Fibroblast of villous mesenchyme (primary cell): ENCODE measurements around the gene CIAO2B. TPM values are rescaled to one million over a fixed set of nuclear protein-coding genes. Genes with fewer than 3 reads are reported as not detected.
"Not testable (repeated sequence)": the region's sequence is repeated elsewhere in the genome, so short reads cannot be mapped to it uniquely, and the experiment has no call there.

Experiments
- DNase-seq: peaks from one replicate; pipeline ENCODE4 v3.0.0-alpha.2; 2010; ENCODE audit warnings: low read depth
- H3K4me3 ChIP-seq: 2 replicates; pipeline ENCODE4 v1.5.1; 2011; ENCODE audit warnings: low read depth, mild to moderate bottlenecking, low read length
- total RNA-seq: library from RNA; depleted of rRNA; stranded (reverse); fragments of >200 nt; gene quantifications from 2 replicates; pipeline ENCODE4 v1.2.3, GENCODE V29; 2012
- TF ChIP-seq, protein P1 (sequence below): IDR thresholded peaks from 2 replicates; pipeline ENCODE4 v1.5.1; 2012; ENCODE audit warnings: low read depth, mild to moderate bottlenecking, low read length; ENCODE audit not compliant: insufficient read depth

The CIAO2B gene
- total RNA-seq, result 133 and 136 TPM in 2 replicates

DNA sequence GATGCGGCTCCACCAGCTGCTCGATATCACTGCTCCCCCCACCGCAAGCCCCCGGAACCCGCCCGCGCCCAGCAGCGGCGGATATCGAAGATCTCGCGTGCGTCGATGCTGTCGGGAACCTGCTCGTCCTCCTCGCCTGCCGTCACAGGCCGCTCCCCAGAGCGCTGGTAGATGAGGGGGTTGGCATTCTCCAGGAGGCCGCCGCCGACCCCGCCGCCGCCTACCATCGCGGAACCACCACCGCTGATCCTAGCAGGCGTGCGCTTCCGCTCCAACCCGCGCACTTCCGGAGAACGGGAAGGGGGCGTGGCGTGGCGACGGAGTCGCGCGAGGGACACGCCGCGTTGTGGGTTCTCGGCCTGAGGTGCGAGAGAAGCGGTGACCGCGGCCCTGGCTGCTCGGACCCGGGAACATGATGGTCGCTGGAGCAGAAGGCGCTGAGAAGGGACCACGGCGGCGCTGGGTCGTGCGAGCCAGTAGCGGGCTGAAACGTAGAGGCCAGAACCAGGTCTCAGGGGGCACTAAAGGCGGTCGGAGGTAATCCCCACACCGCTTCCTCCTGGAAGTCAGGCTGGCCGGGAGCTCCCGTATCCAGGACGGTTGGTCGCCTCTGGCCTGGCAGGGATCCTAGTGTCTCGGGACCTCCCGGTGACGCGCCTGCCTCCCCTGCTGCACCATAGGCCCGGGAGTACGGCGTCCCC lies at the start of gene CIAO2B:
Gene CIAO2B (minus strand): TSS at position 265 of the 701 bp plus-strand sequence. CDS start 38 bp downstream, at position 227.
- TF ChIP-seq, protein P1, sequence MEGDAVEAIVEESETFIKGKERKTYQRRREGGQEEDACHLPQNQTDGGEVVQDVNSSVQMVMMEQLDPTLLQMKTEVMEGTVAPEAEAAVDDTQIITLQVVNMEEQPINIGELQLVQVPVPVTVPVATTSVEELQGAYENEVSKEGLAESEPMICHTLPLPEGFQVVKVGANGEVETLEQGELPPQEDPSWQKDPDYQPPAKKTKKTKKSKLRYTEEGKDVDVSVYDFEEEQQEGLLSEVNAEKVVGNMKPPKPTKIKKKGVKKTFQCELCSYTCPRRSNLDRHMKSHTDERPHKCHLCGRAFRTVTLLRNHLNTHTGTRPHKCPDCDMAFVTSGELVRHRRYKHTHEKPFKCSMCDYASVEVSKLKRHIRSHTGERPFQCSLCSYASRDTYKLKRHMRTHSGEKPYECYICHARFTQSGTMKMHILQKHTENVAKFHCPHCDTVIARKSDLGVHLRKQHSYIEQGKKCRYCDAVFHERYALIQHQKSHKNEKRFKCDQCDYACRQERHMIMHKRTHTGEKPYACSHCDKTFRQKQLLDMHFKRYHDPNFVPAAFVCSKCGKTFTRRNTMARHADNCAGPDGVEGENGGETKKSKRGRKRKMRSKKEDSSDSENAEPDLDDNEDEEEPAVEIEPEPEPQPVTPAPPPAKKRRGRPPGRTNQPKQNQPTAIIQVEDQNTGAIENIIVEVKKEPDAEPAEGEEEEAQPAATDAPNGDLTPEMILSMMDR, result no peak
- DNase-seq, result peak; percentile 87
- peak within 1 kb of the TSS; percentile 78 for H3K4me3 ChIP-seq

DNA sequence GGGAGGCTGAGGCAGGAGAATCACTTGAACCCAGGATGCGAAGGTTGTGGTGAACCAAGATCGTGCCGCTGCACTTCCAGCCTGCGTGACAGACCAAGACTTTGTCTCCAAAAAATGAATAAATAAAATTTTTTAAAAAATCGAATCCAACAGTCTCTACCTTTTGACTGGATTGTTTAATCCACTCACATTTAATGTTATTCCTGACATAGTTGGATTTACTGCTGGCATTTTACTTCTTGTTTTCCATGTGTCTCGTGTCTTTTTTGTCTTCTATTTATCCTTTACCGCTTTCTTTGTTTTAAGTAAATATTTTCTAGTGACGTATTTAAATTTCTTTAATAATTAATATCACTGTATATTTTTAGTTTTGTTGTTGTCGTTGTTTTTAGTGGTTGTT lies 48.8 kb upstream of the CIAO2B start:
- TF ChIP-seq, protein P1, result no peak
- DNase-seq, result no peak
- H3K4me3 ChIP-seq, result no peak overlapping the region

DNA sequence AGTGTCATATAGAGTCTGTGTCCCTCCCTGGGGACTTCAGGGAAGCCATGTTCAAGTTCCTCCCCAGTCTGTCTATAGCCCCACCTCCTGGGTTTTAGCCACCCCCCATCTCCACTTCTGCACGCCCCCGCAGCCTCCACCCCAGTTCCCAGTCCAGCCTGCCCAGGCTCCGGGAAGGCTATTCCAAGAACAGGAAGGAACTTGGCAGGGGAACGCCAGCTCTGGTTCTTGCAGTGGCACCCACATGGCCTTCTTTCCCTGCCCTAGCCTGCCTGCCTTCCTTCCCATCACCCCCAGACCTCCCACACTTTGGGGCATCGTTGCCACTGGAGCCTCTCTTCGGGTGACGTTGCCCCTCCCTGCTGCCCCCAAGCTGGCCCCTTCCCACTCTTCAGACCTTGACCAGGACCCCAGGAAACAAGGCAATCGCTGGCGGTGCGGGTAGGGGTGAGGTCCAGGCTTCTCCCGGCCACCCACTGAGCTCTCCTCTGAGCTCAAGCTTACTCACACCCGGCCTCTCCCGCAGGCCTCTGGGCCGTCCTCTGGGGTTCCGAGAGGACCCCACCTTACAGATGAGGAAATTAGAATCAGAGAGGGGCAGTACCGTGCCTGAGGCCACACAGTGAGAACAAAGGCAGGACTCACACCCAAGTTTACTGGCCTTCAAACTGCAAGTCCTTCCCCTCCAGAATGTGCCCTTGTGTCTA lies 45.0 kb upstream of the CIAO2B start:
- no peak overlapping the region for H3K4me3 ChIP-seq
- TF ChIP-seq, protein P1, result no peak
- DNase-seq, result no peak

DNA sequence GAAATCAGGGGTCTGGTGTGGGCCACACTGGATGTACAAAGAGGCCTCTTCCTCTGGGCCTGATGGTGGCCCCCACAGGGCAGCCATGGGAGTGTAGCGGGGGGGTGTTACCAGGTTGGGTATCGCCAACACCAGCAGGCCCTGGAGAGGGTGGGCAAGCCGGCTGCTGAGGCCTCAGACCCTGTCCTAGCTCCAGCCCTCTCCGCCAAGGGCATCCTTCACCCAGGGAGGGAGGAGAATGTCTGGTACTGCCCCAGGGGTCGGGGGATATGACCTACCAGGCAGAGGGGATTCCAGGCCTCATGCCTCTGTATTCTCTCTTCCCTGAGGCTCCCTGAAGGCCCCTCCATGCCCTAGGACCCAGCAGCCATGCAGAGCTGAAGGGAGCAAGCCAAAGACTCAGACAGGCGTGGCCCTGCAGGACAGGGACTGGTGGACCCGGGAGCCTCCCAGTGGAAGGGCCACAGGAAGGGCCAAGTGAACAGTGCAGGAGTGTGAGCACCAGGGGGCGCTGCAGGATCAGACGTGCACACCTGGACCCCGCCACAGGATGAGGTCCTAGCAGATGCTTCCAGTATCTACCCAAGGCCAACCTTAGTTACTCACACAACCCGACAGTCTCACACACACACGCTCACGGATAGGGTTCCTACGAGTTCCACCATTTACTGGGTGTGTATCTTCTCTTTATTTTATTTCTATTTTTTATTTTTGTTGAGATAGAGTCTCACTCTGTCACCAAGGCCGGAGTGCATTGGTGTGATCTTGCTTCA lies 43.3 kb upstream of the CIAO2B start:
- H3K4me3 ChIP-seq, result no peak overlapping the region
- TF ChIP-seq, protein P1, result peak; percentile 94
- peak; percentile 82 for DNase-seq

- no peak overlapping the region for H3K4me3 ChIP-seq
- TF ChIP-seq, protein P1, result no peak
- peak; percentile 63 for DNase-seq
Observed at GRCh38 chr16:66976746-66977145, 42.5 kb upstream of the CIAO2B start.

- TF ChIP-seq, protein P1, result no peak
- H3K4me3 ChIP-seq, result no peak overlapping the region
- DNase-seq, result no peak
Observed at GRCh38 chr16:66975302-66975893, 41.2 kb upstream of the CIAO2B start.

- not testable (repeated sequence) for DNase-seq, H3K4me3 ChIP-seq
Observed at GRCh38 chr16:66974932-66975246, 40.7 kb upstream of the CIAO2B start.

DNA sequence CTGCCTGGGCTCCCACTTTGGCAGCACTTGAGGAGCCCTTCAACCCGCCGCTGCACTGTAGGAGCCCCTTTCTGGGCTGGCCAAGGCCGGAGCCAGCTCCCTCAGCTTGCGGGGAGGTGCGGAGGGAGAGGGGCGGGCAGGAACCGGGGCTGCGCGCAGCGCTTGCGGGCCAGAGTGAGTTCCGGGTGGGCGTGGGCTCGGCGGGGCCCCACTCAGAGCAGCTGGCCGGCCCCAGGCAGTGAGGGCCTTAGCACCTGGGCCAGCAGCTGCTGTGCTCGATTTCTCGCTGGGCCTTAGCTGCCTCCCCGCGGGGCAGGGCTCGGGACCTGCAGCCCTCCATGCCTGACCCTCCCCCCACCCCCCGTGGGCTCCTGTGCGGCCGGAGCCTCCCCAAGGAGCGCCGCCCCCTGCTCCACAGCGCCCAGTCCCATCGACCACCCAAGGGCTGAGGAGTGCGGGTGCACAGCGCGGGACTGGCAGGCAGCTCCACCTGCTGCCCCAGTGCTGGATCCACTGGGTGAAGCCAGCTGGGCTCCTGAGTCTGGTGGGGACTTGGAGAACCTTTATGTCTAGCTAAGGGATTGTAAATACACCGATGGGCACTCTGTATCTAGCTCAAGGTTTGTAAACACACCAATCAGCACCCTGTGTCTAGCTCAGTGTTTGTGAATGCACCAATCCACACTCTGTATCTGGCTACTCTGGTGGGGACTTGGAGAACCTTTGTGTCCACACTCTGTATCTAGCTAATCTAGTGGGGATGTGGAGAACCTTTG lies 40.1 kb upstream of the CIAO2B start:
- not testable (repeated sequence) for DNase-seq, H3K4me3 ChIP-seq
